HCT116 (cell line): ENCODE measurements around the gene NDUFA1. TPM values are rescaled to one million over a fixed set of nuclear protein-coding genes. Genes with fewer than 3 reads are reported as not detected.

Experiments
- ATAC-seq: fragments of 200-7000 bp; cut with Tn5 transposase; 2 replicates; pipeline ENCODE4 v1.9.1; 2020; ENCODE audit warnings: mild to moderate bottlenecking, moderate library complexity
- BruUV-seq: library from RNA; stranded (reverse); fragments of 400-500 nt; replicated peaks from 2 replicates; lab custom pipeline; 2021; lab: Mats Ljungman, UMichigan
- CTCF ChIA-PET: fragments of 300-600 bp; sonication (Branson Sonifier 250); formaldehyde crosslinking; loops from one replicate; lab custom pipeline; 2021; ENCODE audit warnings: antibody characterized with exemption; lab: Charles Lee
- POLR2A ChIA-PET: fragments of 300-600, 350-600 bp; sonication (Branson Sonifier 250); formaldehyde crosslinking; loops from one replicate; lab custom pipeline; 2021; ENCODE audit warnings: antibody characterized with exemption; lab: Charles Lee
- RAD21 ChIA-PET, 2 experiments: fragments of 300-600 bp; sonication (Branson Sonifier 250); formaldehyde crosslinking; loops; one replicate each; lab custom pipeline; 2023; ENCODE audit warnings: low total read pairs in 2 of 2; ENCODE audit not compliant: uncharacterized antibody in 2 of 2, unreplicated experiment in 2 of 2, low non-redundant PET in 1 of 2; lab: Charles Lee
- DNase-seq: peaks from one replicate; pipeline ENCODE4 v3.0.0-alpha.2; 2010; ENCODE audit warnings: low read depth, low spot score
- H2AFZ ChIP-seq: fragments of 200-600 bp; shearing (Covaris generic), sonication (generic); 2 replicates; pipeline ENCODE4 v1.6.1; 2017; ENCODE audit warnings: low read depth, mixed run types, mixed read lengths, antibody characterized with exemption, low read length; ENCODE audit not compliant: poor library complexity, severe bottlenecking
- H3K27ac ChIP-seq: 2 replicates; pipeline ENCODE4 v1.5.1; 2012; ENCODE audit warnings: low read depth, low read length
- H3K27me3 ChIP-seq: fragments of 200-600 bp; sonication (generic); 2 replicates; pipeline ENCODE4 v1.6.1; 2016; ENCODE audit warnings: mixed run types, low read length, mixed read lengths; ENCODE audit not compliant: insufficient read depth
- H3K36me3 ChIP-seq, 2 experiments: fragments of 200-500 bp in 1 of 2; fragments of 200-600 bp in 1 of 2; sonication (Bioruptor generic) in 1 of 2; sonication (generic) in 1 of 2; 2 replicates each; pipeline versions ENCODE4 v1.5.1 to v1.6.1; 2014 to 2016; ENCODE audit warnings: low read length in 2 of 2, inconsistent platforms in 1 of 2, mixed read lengths in 1 of 2, mixed run types in 1 of 2; ENCODE audit not compliant: insufficient read depth in 2 of 2, control insufficient read depth in 1 of 2
- H3K4me1 ChIP-seq, 2 experiments: fragments of 200-600 bp in 1 of 2; sonication (generic) in 1 of 2; 2 replicates each; pipeline versions ENCODE4 v1.5.1 to v1.6.1; 2012 to 2017; ENCODE audit warnings: low read length in 2 of 2, inconsistent platforms in 1 of 2, mild to moderate bottlenecking in 1 of 2, mixed read lengths in 1 of 2, mixed run types in 1 of 2, moderate library complexity in 1 of 2; ENCODE audit not compliant: insufficient read depth in 2 of 2, control insufficient read depth in 1 of 2
- H3K4me2 ChIP-seq: fragments of 200-600 bp; sonication (generic); 2 replicates; pipeline ENCODE4 v1.6.1; 2017; ENCODE audit warnings: mixed run types, low read length, mixed read lengths
- H3K4me3 ChIP-seq, 2 experiments: fragments of 200-600 bp in 1 of 2; sonication (generic) in 1 of 2; replicated peaks in 1 of 2; 2 replicates each; pipeline ENCODE4 v1.5.1; 2011 to 2016; ENCODE audit warnings: low read length in 2 of 2, control low read depth in 1 of 2, low read depth in 1 of 2, mild to moderate bottlenecking in 1 of 2, mixed read lengths in 1 of 2, mixed run types in 1 of 2
- H3K79me2 ChIP-seq: fragments of 200-600 bp; sonication (generic); 2 replicates; pipeline ENCODE4 v1.6.1; 2017; ENCODE audit warnings: mild to moderate bottlenecking, mixed run types, low read length, moderate library complexity, mixed read lengths; ENCODE audit not compliant: insufficient read depth
- H3K9ac ChIP-seq: fragments of 200-600 bp; sonication (generic); 2 replicates; pipeline ENCODE4 v1.6.1; 2016; ENCODE audit warnings: low read length, mixed read lengths
- H3K9me2 ChIP-seq: fragments of 200-600 bp; sonication (generic), shearing (Covaris generic); 2 replicates; pipeline ENCODE4 v1.6.1; 2017; ENCODE audit warnings: mixed run types, mild to moderate bottlenecking, moderate library complexity; ENCODE audit not compliant: insufficient read depth
- H3K9me3 ChIP-seq, 2 experiments: fragments of 200-500 bp in 1 of 2; fragments of 200-600 bp in 1 of 2; sonication (Bioruptor generic) in 1 of 2; sonication (generic) in 1 of 2; 2 replicates each; pipeline ENCODE4 v1.6.1; 2014 to 2017; ENCODE audit warnings: low read length in 2 of 2, mixed read lengths in 2 of 2, inconsistent platforms in 1 of 2, low read depth in 1 of 2, mild to moderate bottlenecking in 1 of 2, mixed run types in 1 of 2, moderate library complexity in 1 of 2; ENCODE audit not compliant: control insufficient read depth in 1 of 2, insufficient read depth in 1 of 2
- H4K20me1 ChIP-seq: fragments of 200-600 bp; sonication (generic), shearing (Covaris generic); 2 replicates; pipeline ENCODE4 v1.6.1; 2017; ENCODE audit warnings: mixed run types, mild to moderate bottlenecking, moderate library complexity; ENCODE audit not compliant: insufficient read depth
- CBX3 ChIP-seq: IDR thresholded peaks from 2 replicates; pipeline ENCODE4 v1.6.1; 2012; ENCODE audit warnings: low read depth
- CEBPB ChIP-seq: IDR thresholded peaks from 2 replicates; pipeline ENCODE4 v1.6.1; 2012; ENCODE audit warnings: low read depth
- EZH2phosphoT487 ChIP-seq: fragments of 200-600 bp; IDR thresholded peaks from 2 replicates; pipeline ENCODE4 v1.6.1; 2018; ENCODE audit warnings: antibody characterized with exemption, borderline replicate concordance
- FOSL1 ChIP-seq: IDR thresholded peaks from 2 replicates; pipeline ENCODE4 v1.6.1; 2012; ENCODE audit warnings: low read depth
- POLR2AphosphoS5 ChIP-seq: IDR thresholded peaks from 2 replicates; pipeline ENCODE4 v1.6.1; 2011; ENCODE audit warnings: mild to moderate bottlenecking, low read depth, low read length, moderate library complexity
- RAD21 ChIP-seq: IDR thresholded peaks from 2 replicates; pipeline ENCODE4 v1.6.1; 2012; ENCODE audit warnings: low read depth, mild to moderate bottlenecking
- REST ChIP-seq: IDR thresholded peaks from 2 replicates; pipeline ENCODE4 v1.6.1; 2012; ENCODE audit warnings: low read depth
- SP1 ChIP-seq: IDR thresholded peaks from 2 replicates; pipeline ENCODE4 v1.6.1; 2012; ENCODE audit warnings: low read depth
- SRF ChIP-seq: IDR thresholded peaks from 2 replicates; pipeline ENCODE4 v1.6.1; 2012; ENCODE audit warnings: low read depth
- YY1 ChIP-seq: IDR thresholded peaks from 2 replicates; pipeline ENCODE4 v1.6.1; 2011; ENCODE audit warnings: low read length, low read depth, moderate library complexity, mild to moderate bottlenecking; ENCODE audit not compliant: insufficient replicate concordance; ENCODE audit errors: extremely low read depth
- ZBTB33 ChIP-seq: IDR thresholded peaks from 2 replicates; pipeline ENCODE4 v1.6.1; 2011; ENCODE audit warnings: mild to moderate bottlenecking, low read length, moderate library complexity; ENCODE audit not compliant: insufficient replicate concordance; ENCODE audit errors: extremely low read depth
- ZFX ChIP-seq: fragments of 450-650 bp; IDR thresholded peaks from 2 replicates; pipeline ENCODE4 v1.6.1; 2017
- intact Hi-C: fragments of 100-400 bp; cut with micrococcal nuclease; formaldehyde crosslinking; loops from 2 replicates; pipeline ENCODE4 v1.10.0; 2022
- total RNA-seq: library from RNA; stranded (reverse); gene quantifications from one replicate; pipeline ENCODE4 v1.2.1, GENCODE V29; 2021; ENCODE audit not compliant: unreplicated experiment

NDUFA1 gene
- total RNA-seq, 1 experiment from 2014 or later, result 92.2 TPM

GRCh38 chrX:119899125-119899524 lies 27.5 kb downstream of the NDUFA1 start (continued):
- no peak for TF ChIP-seq ZBTB33
- TF ChIP-seq POLR2AphosphoS5, result no peak
- no peak for TF ChIP-seq FOSL1
- no peak for TF ChIP-seq SP1

GRCh38 chrX:119900976-119901375 lies 29.3 kb downstream of the NDUFA1 start:
- intact Hi-C loops, result no loop called here
- Histone ChIP-seq H3K4me2 (no peak overlapping the region), H3K4me1 (no peaks in the 10 kb centered on the region), H3K27ac (no peak overlapping the region), H3K9me3 (no peaks in the 10 kb centered on the region), H4K20me1 (no peaks in the 10 kb centered on the region), H3K9ac (no peak overlapping the region), H3K4me3 (no peak overlapping the region), H3K79me2 (no peaks in the 10 kb centered on the region), H3K9me2 (no peaks in the 10 kb centered on the region), H3K27me3 (no peaks in the 10 kb centered on the region)
- no TSS peak for BruUV-seq
- ChIA-PET POLR2A (no interaction called here), RAD21 (no interaction called here)
- no peak for ATAC-seq
- TF ChIP-seq EZH2phosphoT487 (no peak), REST (no peak), SRF (no peak), CEBPB (no peak), RAD21 (no peak), ZFX (no peak), CBX3 (no peak), YY1 (no peak)
- TF ChIP-seq, all 23 proteins: peak for 0
- Histone ChIP-seq H2AFZ (no peak overlapping the region), H3K36me3 (no peaks in the 10 kb centered on the region)
- CTCF ChIA-PET, result no interaction called here
- DNase-seq, result no peak
